Mucosa of rectum (tissue), 2 donors: Measurements from ENCODE around the gene GPATCH1.
A peak's percentile ranks its signal among the peaks of the same experiment; 100 is the strongest.
"Not testable (repeated sequence)": the region's sequence is repeated elsewhere in the genome, so short reads cannot be mapped to it uniquely, and the experiment has no call there.

ENCODE experiments used
- H3K27ac ChIP-seq, 2 donors: one replicate each; pipeline ENCODE4 v1.7.0; 2013; ENCODE audit warnings: inconsistent platforms in 2 of 2, low read depth in 2 of 2, low read length in 2 of 2
- H3K27me3 ChIP-seq, 2 donors: one replicate each; pipeline ENCODE4 v1.7.0; 2013; ENCODE audit warnings: low read length in 2 of 2; ENCODE audit not compliant: control insufficient read depth in 2 of 2, insufficient read depth in 2 of 2
- H3K36me3 ChIP-seq, 2 donors: one replicate each; pipeline ENCODE4 v1.7.0; 2013; ENCODE audit warnings: low read length in 2 of 2; ENCODE audit not compliant: control insufficient read depth in 2 of 2, insufficient read depth in 2 of 2
- H3K4me1 ChIP-seq, 2 donors: one replicate each; pipeline ENCODE4 v1.7.0; 2013; ENCODE audit warnings: low read length in 2 of 2, mild to moderate bottlenecking in 1 of 2; ENCODE audit not compliant: control insufficient read depth in 2 of 2, insufficient read depth in 2 of 2
- H3K4me3 ChIP-seq, 2 donors: one replicate each; pipeline ENCODE4 v1.7.0; 2013; ENCODE audit warnings: low read length in 2 of 2
- H3K9ac ChIP-seq, 2 donors: one replicate each; pipeline ENCODE4 v1.7.0; 2013; ENCODE audit warnings: low read length in 2 of 2, low read depth in 1 of 2, mild to moderate bottlenecking in 1 of 2
- H3K9me3 ChIP-seq, 2 donors: one replicate each; pipeline ENCODE4 v1.7.0; 2013; ENCODE audit warnings: low read length in 2 of 2; ENCODE audit not compliant: control insufficient read depth in 2 of 2
- donor health status: healthy.
- donor health status: Normal muscosa, but diverticular disease.

Gene GPATCH1

DNA sequence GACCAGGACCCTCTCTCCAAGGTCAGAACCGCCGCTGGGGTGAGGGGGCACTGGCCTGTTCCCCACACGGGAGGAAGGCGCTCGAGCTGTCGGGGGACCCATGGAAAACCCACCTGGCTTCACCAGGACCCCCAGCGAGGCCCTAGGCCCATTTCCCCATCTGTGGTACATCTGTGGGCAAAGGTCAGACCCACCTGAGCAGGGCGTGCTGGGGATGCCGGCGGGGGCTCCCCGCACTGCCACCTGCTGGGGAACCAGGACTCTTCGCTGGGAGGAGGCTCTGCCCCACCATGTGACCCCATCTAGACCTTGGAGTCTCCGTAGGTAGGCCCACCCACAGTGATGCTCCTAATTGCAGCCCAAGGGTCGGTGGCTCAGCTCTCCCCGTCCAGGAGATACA, 51.4 kb downstream of the GPATCH1 start:
- no peaks in the 10 kb centered on the region for H3K9me3 ChIP-seq
- no peaks in the 10 kb centered on the region for H3K4me1 ChIP-seq
- no peak overlapping the region for H3K4me3 ChIP-seq
- H3K36me3 ChIP-seq, result peaks cover 7 to 24% of the 10 kb centered on the region in 2 donors
- no peak overlapping the region for H3K9ac ChIP-seq
- no peak overlapping the region for H3K27ac ChIP-seq
- peaks cover 0 to 4% of the 10 kb centered on the region in 2 donors for H3K27me3 ChIP-seq

DNA sequence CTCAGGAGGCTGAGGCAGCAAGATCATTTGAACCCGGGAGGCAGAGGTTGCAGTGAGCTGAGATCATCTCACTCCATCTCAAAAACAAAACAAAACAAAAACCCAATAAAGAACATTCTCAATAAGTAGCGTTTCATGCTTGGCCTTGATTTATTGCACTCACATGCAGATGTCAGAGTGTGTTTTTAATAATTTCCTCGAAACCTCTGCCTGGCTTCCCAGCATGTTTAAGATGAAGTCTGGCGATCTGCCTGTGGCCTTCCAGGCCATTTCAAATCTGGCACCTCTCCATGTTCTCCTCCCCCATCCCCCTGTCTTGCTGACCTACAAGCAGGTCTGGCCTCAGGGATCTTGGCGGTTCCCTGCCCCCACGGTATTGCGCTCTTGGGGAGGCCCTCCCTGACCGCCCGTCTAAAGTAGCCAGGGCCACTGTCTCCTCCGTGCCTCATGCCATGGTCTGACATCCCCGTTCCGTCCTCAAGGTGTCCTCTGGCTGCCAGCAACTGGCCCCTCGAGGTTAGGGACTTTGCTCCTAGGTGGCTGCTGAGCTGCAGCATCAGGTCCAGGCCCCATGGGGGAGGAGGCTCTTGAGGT, 52.6 kb downstream of the GPATCH1 start:
- H3K36me3 ChIP-seq, result peaks cover 4 to 16% of the 10 kb centered on the region in 2 donors
- no peak overlapping the region for H3K4me3 ChIP-seq
- H3K4me1 ChIP-seq, result no peaks in the 10 kb centered on the region
- no peaks in the 10 kb centered on the region for H3K9me3 ChIP-seq
- no peak overlapping the region for H3K27ac ChIP-seq
- no peak overlapping the region for H3K9ac ChIP-seq
- H3K27me3 ChIP-seq, result peaks cover 0 to 4% of the 10 kb centered on the region in 2 donors

DNA sequence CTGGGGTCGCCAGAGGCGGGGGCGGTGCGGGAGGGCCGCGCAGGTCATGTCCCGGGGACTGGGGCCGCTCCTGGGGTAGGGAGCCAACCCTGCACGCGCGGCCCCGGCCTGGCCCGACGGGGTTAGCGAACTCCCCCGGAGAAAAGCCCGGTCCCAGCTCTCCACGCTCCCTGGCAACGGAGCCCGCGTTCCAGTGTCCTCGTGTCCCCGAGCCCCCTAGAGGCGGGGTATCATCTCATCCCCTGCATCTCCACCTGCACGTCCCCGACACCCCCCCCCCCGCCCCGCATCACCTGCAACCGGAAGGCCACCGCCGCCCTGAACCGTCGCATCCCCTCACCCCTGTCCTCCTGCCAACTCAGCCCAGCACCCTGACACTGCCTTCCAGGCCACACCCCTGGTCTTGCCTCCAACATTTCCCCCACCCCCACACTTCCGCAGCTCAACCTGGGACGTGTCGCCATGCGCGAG, 53.6 kb downstream of the GPATCH1 start:
- Histone ChIP-seq H3K27me3 (peaks cover 0 to 4% of the 10 kb centered on the region in 2 donors), H3K9ac (no peak overlapping the region), H3K36me3 (peaks cover 4 to 6% of the 10 kb centered on the region in 2 donors), H3K4me1 (no peaks in the 10 kb centered on the region), H3K4me3 (no peak overlapping the region), H3K9me3 (no peaks in the 10 kb centered on the region), H3K27ac (no peak overlapping the region)

DNA sequence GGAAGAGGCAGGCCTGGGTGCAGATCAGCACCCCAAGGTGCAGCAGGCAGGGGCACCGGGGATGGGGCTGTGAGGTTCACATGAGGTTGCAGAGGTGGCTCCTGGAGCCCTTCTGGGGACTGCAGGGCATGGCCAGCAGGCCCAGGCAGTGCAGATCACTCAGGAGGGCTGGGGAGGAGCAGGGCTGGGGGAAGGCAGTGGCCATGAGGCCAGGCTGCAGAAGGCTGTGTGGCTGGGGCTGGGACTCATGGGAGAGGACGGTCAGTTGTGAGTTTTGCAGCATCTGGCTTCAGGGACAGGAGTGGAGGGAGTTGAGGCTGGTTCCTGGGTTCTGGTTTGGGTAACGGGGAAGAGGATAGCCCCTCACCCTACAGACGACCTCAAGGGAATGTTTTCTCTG, 58.2 kb downstream of the GPATCH1 start:
- H3K4me3 ChIP-seq, result no peak overlapping the region
- H3K27ac ChIP-seq, result no peak overlapping the region
- no peaks in the 10 kb centered on the region for H3K9me3 ChIP-seq
- H3K27me3 ChIP-seq, result no peaks in the 10 kb centered on the region
- peaks cover 0 to 2% of the 10 kb centered on the region in 2 donors for H3K4me1 ChIP-seq
- no peak overlapping the region for H3K9ac ChIP-seq
- H3K36me3 ChIP-seq, result no peaks in the 10 kb centered on the region

DNA sequence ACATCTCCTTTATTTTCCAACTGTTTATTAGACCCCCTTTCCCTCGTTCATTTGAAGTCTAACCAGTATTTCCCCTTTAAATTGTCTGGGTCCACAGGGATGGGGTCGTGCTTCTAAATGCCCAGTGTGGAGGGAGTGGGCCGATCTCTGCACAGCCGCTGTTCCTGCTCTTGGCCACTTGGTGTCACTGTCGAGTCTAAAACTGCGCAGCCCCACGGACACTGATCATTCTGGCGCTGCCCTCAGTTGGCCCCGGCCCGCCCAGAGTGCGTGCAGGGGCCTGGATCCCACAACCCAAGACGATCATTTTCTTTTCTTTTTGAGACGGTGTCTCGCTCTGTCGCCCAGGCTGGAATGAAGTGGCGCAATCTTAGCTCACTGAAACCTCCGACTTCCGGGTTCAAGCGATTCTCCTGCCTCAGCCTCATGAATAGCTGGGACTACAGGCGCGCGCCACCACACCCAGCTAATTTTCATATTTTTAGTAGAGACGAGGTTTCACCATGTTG, 63.0 kb downstream of the GPATCH1 start:
- H3K36me3 ChIP-seq, result no peaks in the 10 kb centered on the region
- H3K27me3 ChIP-seq, result no peaks in the 10 kb centered on the region
- H3K27ac ChIP-seq, result peak overlapping the region in 1 of 2 donors; percentile 32
- H3K9me3 ChIP-seq, result no peaks in the 10 kb centered on the region
- H3K4me3 ChIP-seq, result peak overlapping the region in 1 of 2 donors; percentile 54
- peaks cover 0 to 2% of the 10 kb centered on the region in 2 donors for H3K4me1 ChIP-seq
- H3K9ac ChIP-seq, result no peak overlapping the region

DNA sequence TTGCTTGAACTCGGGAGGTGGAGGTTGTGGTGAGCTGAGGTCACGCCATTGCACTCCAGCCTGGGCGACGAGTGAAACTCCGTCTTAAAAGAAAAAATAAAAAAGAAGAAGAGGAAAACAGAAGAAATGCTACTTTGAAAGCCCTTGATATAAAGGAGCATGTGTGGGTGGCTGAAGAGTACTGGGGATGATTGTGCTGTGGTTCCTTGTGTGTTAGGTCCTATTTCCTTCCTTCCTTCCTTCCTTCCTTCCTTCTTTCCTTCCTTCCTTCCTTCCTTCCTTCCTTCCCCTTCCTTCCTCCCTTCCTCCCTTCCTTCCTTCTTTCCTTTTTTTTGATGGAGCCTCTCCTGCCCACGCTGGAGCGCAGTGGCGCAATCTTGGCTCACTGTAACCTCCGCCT, 65.2 kb downstream of the GPATCH1 start:
- no peaks in the 10 kb centered on the region for H3K9me3 ChIP-seq
- no peaks in the 10 kb centered on the region for H3K27me3 ChIP-seq
- H3K4me1 ChIP-seq, result peaks cover 0 to 2% of the 10 kb centered on the region in 2 donors
- no peak overlapping the region for H3K9ac ChIP-seq
- H3K4me3 ChIP-seq, result no peak overlapping the region
- H3K36me3 ChIP-seq, result no peaks in the 10 kb centered on the region
- no peak overlapping the region for H3K27ac ChIP-seq

DNA sequence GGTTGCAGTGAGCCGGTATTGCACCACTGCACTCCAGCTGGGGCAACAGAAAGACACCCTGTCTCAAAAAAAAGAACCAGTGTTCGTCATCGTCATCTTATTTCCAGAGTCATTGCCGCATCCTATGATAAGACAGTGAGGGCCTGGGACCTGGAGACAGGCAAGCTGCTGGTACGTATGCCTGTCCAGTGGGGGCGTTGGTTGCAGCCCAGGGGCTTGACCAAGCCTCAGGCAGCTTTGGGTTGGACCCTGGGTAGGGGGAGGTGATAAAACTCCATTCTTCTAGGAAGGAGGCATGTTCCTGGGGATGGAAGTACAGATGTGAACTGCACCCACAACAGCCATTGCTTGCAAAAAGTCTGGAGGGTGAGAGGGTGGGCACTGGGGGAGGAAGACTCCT, 66.6 kb downstream of the GPATCH1 start:
- H3K27me3 ChIP-seq, result no peaks in the 10 kb centered on the region
- no peaks in the 10 kb centered on the region for H3K36me3 ChIP-seq
- H3K4me3 ChIP-seq, result no peak overlapping the region
- H3K4me1 ChIP-seq, result peaks cover 0 to 2% of the 10 kb centered on the region in 2 donors
- no peak overlapping the region for H3K27ac ChIP-seq
- H3K9me3 ChIP-seq, result no peaks in the 10 kb centered on the region
- no peak overlapping the region for H3K9ac ChIP-seq

DNA sequence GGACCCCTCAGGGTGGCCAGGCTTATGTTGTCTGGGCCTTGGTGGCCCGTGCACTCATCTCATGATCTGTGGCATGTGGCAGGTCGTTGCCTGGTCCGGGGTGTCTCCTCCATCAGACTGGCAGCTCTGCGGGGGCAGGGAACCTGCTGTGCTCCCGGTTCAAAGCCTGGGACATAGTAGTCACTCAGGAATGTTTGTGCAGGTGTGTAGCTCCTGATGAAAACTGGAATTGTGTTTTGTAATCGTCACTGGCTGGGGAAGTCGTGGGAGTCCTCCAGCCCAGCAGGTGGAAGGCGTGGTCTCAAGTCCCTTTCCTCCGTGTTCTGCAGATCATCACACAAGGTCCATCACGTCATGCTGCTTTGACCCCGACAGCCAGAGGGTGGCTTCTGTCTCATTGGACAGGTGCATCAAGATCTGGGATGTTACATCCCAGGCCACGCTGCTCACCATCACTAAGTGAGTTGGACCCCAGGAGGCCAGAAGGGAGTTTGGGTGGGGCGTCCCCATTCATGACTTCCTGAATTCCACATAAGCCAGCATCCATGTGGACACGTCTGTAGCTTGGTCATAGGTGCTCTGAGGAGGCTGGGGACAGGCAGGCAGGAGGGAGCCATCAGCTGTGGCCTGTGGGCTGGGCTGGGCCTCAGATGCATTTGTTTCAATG, 70.0 kb downstream of the GPATCH1 start:
- Histone ChIP-seq H3K36me3 (no peaks in the 10 kb centered on the region), H3K4me1 (no peaks in the 10 kb centered on the region), H3K9me3 (no peaks in the 10 kb centered on the region)

DNA sequence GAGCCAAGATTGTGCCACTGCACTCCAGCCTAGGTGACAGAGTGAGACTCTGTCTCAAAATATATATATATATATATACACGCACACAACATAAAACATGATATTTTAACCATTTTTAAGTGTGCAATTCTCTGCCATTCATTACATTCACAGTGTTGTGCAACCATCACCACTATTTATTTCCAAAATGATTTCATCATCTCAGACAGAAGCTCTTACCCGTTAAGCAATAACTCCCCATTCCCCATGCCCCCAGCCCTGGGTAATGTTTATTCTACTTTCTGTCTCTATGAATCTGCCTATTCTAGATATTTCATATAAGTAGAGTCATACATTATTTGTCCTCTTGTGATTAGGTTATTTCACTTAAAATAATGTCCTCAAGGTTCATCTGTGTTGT, 71.2 kb downstream of the GPATCH1 start:
- Histone ChIP-seq H3K27ac (no peak overlapping the region), H3K36me3 (no peaks in the 10 kb centered on the region), H3K4me3 (no peak overlapping the region), H3K4me1 (no peaks in the 10 kb centered on the region), H3K9ac (no peak overlapping the region), H3K27me3 (no peaks in the 10 kb centered on the region), H3K9me3 (no peaks in the 10 kb centered on the region)

More for the DNA sequence above, 70.0 kb downstream of the GPATCH1 start:
- H3K27ac ChIP-seq, result no peak overlapping the region
- H3K4me3 ChIP-seq, result no peak overlapping the region
- H3K27me3 ChIP-seq, result no peaks in the 10 kb centered on the region
- H3K9ac ChIP-seq, result no peak overlapping the region

DNA sequence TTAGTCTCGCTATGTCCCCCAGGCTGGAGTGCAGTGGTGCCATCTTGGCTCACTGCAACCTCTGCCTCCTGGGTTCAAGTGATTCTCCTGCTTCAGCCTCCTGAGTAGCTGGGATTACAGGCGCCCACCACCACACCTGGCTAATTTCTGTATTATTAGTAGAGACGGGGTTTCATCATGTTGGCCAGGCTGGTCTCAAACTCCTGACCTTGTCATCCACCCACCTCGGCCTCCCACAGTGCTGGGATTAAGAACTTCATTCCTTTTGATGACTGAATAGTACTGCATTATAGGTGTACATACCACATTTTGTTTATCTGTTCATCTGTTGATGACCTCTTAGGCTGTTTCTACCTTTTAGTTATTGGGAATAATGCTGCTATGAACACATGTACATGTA, 71.6 kb downstream of the GPATCH1 start:
- H3K27ac ChIP-seq, H3K9me3 ChIP-seq, H3K36me3 ChIP-seq, H3K4me1 ChIP-seq, H3K27me3 ChIP-seq, H3K4me3 ChIP-seq, H3K9ac ChIP-seq: not testable (repeated sequence)
